GM12878 (cell line): ENCODE measurements around the gene KRTAP29-1. TPM values are rescaled to one million over a fixed set of nuclear protein-coding genes. Genes with fewer than 3 reads are reported as not detected.
A peak's percentile ranks its signal among the peaks of the same experiment; 100 is the strongest.

Experiments
- ATAC-seq: fragments of 200-7000 bp; cut with Tn5 transposase; 3 replicates; pipeline ENCODE4 v1.9.1; 2020; ENCODE audit warnings: mild to moderate bottlenecking, moderate library complexity
- BruUV-seq: library from RNA; stranded (reverse); fragments of 400-500 nt; replicated peaks from 2 replicates; lab custom pipeline; 2021; lab: Mats Ljungman, UMichigan
- CTCF ChIA-PET: fragments of 300-600 bp; sonication (Branson Sonifier 250); formaldehyde crosslinking; extraction: SDS; loops from one replicate; lab custom pipeline; 2021; ENCODE audit warnings: inconsistent platforms; lab: Yijun Ruan, JAX
- POLR2A ChIA-PET: fragments of 350-600 bp; formaldehyde crosslinking; extraction: SDS; loops from one replicate; lab custom pipeline; 2021; ENCODE audit warnings: inconsistent platforms; lab: Charles Lee
- RAD21 ChIA-PET: fragments of 300-600 bp; sonication (Branson Sonifier 250); formaldehyde crosslinking; loops from one replicate; lab custom pipeline; 2023; ENCODE audit warnings: antibody characterized with exemption; ENCODE audit not compliant: unreplicated experiment; lab: Charles Lee
- SMC1A ChIA-PET: fragments of 300-600 bp; sonication (Branson Sonifier 250); formaldehyde crosslinking; loops from one replicate; lab custom pipeline; 2023; ENCODE audit not compliant: unreplicated experiment, uncharacterized antibody; lab: Charles Lee
- DNase-seq: peaks from one replicate; pipeline ENCODE4 v3.0.0-alpha.2; 2011; ENCODE audit warnings: low read depth, low spot score
- FAIRE-seq: peaks from 3 replicates; lab custom pipeline; 2011; peaks lifted over from hg19 to GRCh38; lab: Jason Lieb, UNC
- H2AFZ ChIP-seq: 2 replicates; pipeline ENCODE4 v1.6.0; 2011; ENCODE audit warnings: low read depth, low read length, control low read depth; ENCODE audit not compliant: control insufficient read depth
- H3K27ac ChIP-seq: 2 replicates; pipeline ENCODE4 v1.5.1; 2011; ENCODE audit warnings: control low read depth; ENCODE audit not compliant: control insufficient read depth, insufficient read depth
- H3K27me3 ChIP-seq, 2 experiments: replicated peaks in 1 of 2; 2 replicates each; pipeline versions ENCODE4 v1.6.0 to v1.6.1; 2011; ENCODE audit warnings: low read length in 1 of 2; ENCODE audit not compliant: control insufficient read depth in 2 of 2, insufficient read depth in 2 of 2
- H3K36me3 ChIP-seq, 2 experiments: 2 replicates each; pipeline ENCODE4 v1.5.1; 2011; ENCODE audit warnings: low read length in 1 of 2; ENCODE audit not compliant: control insufficient read depth in 2 of 2, insufficient read depth in 2 of 2
- H3K4me1 ChIP-seq: 2 replicates; pipeline ENCODE4 v1.6.1; 2011; ENCODE audit warnings: mild to moderate bottlenecking, low read length, moderate library complexity, mixed read lengths; ENCODE audit not compliant: control insufficient read depth, insufficient read depth
- H3K4me2 ChIP-seq: 2 replicates; pipeline ENCODE4 v1.6.0; 2011; ENCODE audit warnings: control low read depth; ENCODE audit not compliant: control insufficient read depth, insufficient read depth
- H3K4me3 ChIP-seq: fragments of 200-600 bp; sonication (generic); 2 replicates; pipeline ENCODE4 v1.5.1; 2016
- H3K79me2 ChIP-seq: 2 replicates; pipeline ENCODE4 v1.6.0; 2011; ENCODE audit warnings: low read length; ENCODE audit not compliant: control insufficient read depth, insufficient read depth
- H3K9ac ChIP-seq: 2 replicates; pipeline ENCODE4 v1.8.0; 2011; ENCODE audit warnings: low read length, control low read depth, mixed read lengths; ENCODE audit not compliant: control insufficient read depth, insufficient read depth
- H3K9me3 ChIP-seq: replicated peaks from 3 replicates; pipeline ENCODE4 v1.5.1; 2011; ENCODE audit warnings: mild to moderate bottlenecking, low read length; ENCODE audit not compliant: control insufficient read depth, insufficient read depth
- H4K20me1 ChIP-seq: 2 replicates; pipeline ENCODE4 v1.6.0; 2011; ENCODE audit not compliant: control insufficient read depth, insufficient read depth
- ASH2L ChIP-seq: fragments of 300-600, 200-600 bp; sonication (generic); IDR thresholded peaks from 2 replicates; pipeline ENCODE4 v1.6.1; 2017; ENCODE audit warnings: low read depth, mild to moderate bottlenecking, borderline replicate concordance
- ATF2 ChIP-seq: IDR thresholded peaks from 2 replicates; pipeline ENCODE4 v1.6.1; 2012; ENCODE audit warnings: low read length, inconsistent platforms
- IKZF1 ChIP-seq: fragments of 450-650 bp; conservative IDR thresholded peaks from 2 replicates; pipeline ENCODE4 v1.6.1; 2017; ENCODE audit warnings: antibody characterized with exemption, mild to moderate bottlenecking
- IKZF2 ChIP-seq, 2 experiments: fragments of 450-650 bp; IDR thresholded peaks; 2 replicates each; pipeline ENCODE4 v1.6.1; 2017; ENCODE audit warnings: mild to moderate bottlenecking in 2 of 2, moderate library complexity in 2 of 2
- PKNOX1 ChIP-seq: fragments of 450-650 bp; IDR thresholded peaks from 2 replicates; pipeline ENCODE4 v1.6.1; 2016; ENCODE audit warnings: mild to moderate bottlenecking
- RFX5 ChIP-seq: IDR thresholded peaks from 2 replicates; pipeline ENCODE4 v1.6.1; 2011; ENCODE audit warnings: low read depth, low read length, improper control_type of control experiment
- ZBTB40 ChIP-seq: fragments of 450-650 bp; IDR thresholded peaks from 2 replicates; pipeline ENCODE4 v1.6.1; 2016; ENCODE audit warnings: mild to moderate bottlenecking, moderate library complexity, borderline replicate concordance
- ZNF24 ChIP-seq: fragments of 450-650 bp; IDR thresholded peaks from 2 replicates; pipeline ENCODE4 v1.6.1; 2017; ENCODE audit warnings: antibody characterized with exemption, mild to moderate bottlenecking
- WGBS: methylation state at CpG from one replicate; pipeline ENCODE4 v1.1.6; 2016; ENCODE audit warnings: low lambda C conversion rate; ENCODE audit not compliant: insufficient replicate concordance, insufficient coverage; ENCODE audit errors: missing lambda C conversion rate; 5-methylcytosine and 5-hydroxymethylcytosine counted together
- in situ Hi-C: fragments of 300-500 bp; cut with MboI; formaldehyde crosslinking; loops from 9 replicates; pipeline ENCODE4 v1.14.3; 2018; ENCODE audit warnings: mixed read lengths
- intact Hi-C: fragments of 100-400 bp; cut with micrococcal nuclease; formaldehyde crosslinking; loops from one replicate; pipeline ENCODE4 v1.14.2; 2022; ENCODE audit not compliant: unreplicated experiment
- polyA plus RNA-seq, 11 experiments: library from polyadenylated mRNA; depleted of rRNA in 4 of 11; unstranded in 6 of 11; stranded (reverse) in 5 of 11; fragments of >200 nt; fragmentation: Nextera tagmentation in 4 of 11; fragmentation: Illumina TruSeq in 1 of 11; extraction: Ambion mirVana in 4 of 11; extraction: Trizol in 1 of 11; gene quantifications; 1 replicate in 1 of 11; 2 replicates in 10 of 11; pipeline versions ENCODE4 v1.2.1 to v1.2.3, GENCODE V29; 2011 to 2016; ENCODE audit warnings: inconsistent platforms in 2 of 11, missing spikeins in 2 of 11, low read depth in 1 of 11
- total RNA-seq, 4 experiments: library from RNA; depleted of rRNA in 3 of 4; stranded (reverse); fragments of >200 nt in 3 of 4; fragmentation: Illumina TruSeq in 1 of 4; extraction: Trizol in 1 of 4; gene quantifications; 2 replicates each; pipeline versions ENCODE4 v1.2.1 to v1.2.3, GENCODE V29; 2013 to 2021

KRTAP29-1 gene
- total and polyA plus RNA-seq, 10 of the 15 experiments (the other 5 are each of a cell fraction or from before 2014, with no cell fraction given) = 1.9 TPM; not detected in 9

- TF ChIP-seq ZBTB40 = no peak
Measured at GRCh38 chr17:41339571-41340172, 37.0 kb upstream of the KRTAP29-1 start (continued).

GRCh38 chr17:41338961-41339485 is 36.4 kb upstream of the KRTAP29-1 start:
- peak overlapping the region; percentile 41 for H3K4me2 ChIP-seq
- no peaks in the 10 kb centered on the region; a peak in 1 of 4 replicates for H3K36me3 ChIP-seq
- H3K27me3 ChIP-seq = no peaks in the 10 kb centered on the region
- H3K79me2 ChIP-seq = no peaks in the 10 kb centered on the region
- DNase-seq = peak; percentile 89
- no peak overlapping the region for H3K4me3 ChIP-seq
- H3K9ac ChIP-seq = no peak overlapping the region
- WGBS = 15% methylated on average over 5 of the region's 5 CpGs
- ATAC-seq = peak; percentile 73
- H3K9me3 ChIP-seq = peaks cover 4% of the 10 kb centered on the region; the same call in 2 of the 3 replicates
- H3K4me1 ChIP-seq = peaks cover 28% of the 10 kb centered on the region
- CTCF ChIA-PET = interaction anchor here (1.2 to 2.6 kb wide), 3 partner anchors 16 to 18 kb away, joined by 3 to 6 read pairs (median 5); no protein-coding TSS in a partner anchor
- POLR2A ChIA-PET = no interaction called here
- SMC1A ChIA-PET = interaction anchor here (1.1 to 1.7 kb wide), 3 partner anchors 17 to 736 kb away, joined by 3 to 5 read pairs (median 4); no protein-coding TSS in a partner anchor
- BruUV-seq = no TSS peak
- RAD21 ChIA-PET = interaction anchor here (0.8 to 2.4 kb wide), 2 partner anchors 16 to 17 kb away, joined by 3 to 8 read pairs; no protein-coding TSS in a partner anchor
- H2AFZ ChIP-seq = peak overlapping the region; percentile 15; the same call in 1 of the 2 replicates
- intact Hi-C loops (no loop called here), in situ Hi-C loops (no loop called here)
- no peak overlapping the region for H3K27ac ChIP-seq
- FAIRE-seq = peak; percentile 83
- no peaks in the 10 kb centered on the region; the same call in 1 of the 2 replicates for H4K20me1 ChIP-seq
- TF ChIP-seq IKZF1 (0 out of 2 replicates have a peak, but pooled peaks have one; percentile 28), ATF2 (no peak), ASH2L (no peak), IKZF2 (IDR thresholded peaks at IDR 0.05) (peak; percentile 13 to 21; a peak in 2 of 4 replicates), ZNF24 (no peak), PKNOX1 (0 out of 2 replicates have a peak, but pooled peaks have one; percentile 11), RFX5 (no peak)
